HG03159 (cell line): ENCODE results near the gene ZNF668.

Source experiments
- ATAC-seq: cut with Tn5 transposase; IDR thresholded peaks from one replicate; pipeline ENCODE4 v1.9.1; 2021; ENCODE audit warnings: mild to moderate bottlenecking, moderate library complexity; ENCODE audit not compliant: unreplicated experiment

The ZNF668 gene

DNA sequence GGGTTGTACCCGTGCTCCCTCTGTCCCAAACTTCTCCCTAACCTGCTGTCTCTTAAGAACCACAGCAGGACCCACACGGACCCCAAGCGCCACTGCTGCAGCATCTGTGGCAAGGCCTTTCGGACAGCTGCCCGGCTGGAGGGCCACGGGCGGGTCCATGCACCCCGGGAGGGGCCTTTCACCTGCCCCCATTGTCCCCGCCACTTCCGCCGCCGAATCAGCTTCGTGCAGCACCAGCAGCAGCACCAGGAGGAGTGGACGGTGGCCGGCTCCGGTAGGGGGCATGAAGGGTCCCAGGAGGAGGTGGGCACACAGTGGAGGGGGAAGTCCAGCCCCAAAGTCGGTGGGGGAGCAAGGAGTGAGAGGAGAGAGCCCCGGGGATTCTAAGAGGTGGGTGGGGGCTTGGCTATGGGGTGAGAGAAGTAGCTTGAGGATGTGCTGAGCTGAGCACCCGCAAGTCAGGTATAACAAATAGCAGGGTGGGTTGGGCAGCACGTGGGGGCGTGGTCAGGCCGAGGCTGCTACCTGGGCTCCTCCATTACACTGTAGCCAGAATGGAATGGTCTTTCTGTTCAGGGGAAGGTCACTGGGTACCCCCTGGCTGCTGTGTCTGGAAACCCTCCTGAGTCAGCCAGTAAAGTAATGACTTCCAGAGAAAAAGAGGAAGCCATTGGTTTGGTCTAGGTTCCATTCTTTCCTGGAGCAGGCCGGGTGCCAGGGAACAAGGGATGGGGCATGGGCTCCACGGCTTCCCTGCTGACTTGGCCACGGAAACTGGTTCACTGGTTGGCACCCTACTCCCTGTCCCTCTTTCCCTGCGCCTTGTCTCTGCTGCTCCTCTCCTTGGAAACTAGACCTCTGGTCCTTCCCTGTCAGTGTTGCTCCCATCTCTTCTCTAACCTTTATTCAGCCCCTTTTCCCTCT, 7.7 kb upstream of the ZNF668 start:
- ATAC-seq: no peak

DNA sequence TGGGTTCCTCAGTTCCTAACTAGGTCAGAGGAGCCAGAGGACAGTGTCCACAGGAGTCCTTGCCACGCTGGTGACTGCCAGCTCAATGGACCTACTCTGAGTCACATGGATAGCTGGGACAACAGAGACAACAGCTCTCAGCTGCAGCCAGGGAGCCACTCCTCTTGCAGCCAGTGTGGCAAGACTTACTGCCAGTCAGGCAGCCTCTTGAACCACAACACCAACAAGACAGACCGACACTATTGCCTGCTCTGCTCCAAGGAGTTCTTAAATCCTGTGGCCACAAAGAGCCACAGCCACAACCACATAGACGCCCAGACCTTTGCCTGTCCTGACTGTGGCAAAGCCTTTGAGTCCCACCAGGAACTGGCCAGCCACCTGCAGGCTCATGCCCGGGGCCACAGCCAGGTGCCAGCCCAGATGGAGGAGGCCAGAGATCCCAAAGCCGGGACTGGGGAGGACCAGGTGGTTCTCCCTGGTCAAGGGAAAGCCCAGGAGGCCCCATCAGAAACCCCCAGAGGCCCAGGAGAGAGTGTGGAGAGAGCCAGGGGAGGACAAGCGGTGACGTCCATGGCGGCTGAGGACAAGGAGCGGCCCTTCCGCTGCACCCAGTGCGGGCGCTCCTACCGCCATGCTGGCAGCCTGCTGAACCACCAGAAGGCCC, 6.8 kb upstream of the ZNF668 start:
- ATAC-seq: no peak

GRCh38 chr16:31080035-31080629, 6.1 kb upstream of the ZNF668 start:
- ATAC-seq: no peak

GRCh38 chr16:31079342-31079944, 5.4 kb upstream of the ZNF668 start:
- ATAC-seq: no peak

DNA sequence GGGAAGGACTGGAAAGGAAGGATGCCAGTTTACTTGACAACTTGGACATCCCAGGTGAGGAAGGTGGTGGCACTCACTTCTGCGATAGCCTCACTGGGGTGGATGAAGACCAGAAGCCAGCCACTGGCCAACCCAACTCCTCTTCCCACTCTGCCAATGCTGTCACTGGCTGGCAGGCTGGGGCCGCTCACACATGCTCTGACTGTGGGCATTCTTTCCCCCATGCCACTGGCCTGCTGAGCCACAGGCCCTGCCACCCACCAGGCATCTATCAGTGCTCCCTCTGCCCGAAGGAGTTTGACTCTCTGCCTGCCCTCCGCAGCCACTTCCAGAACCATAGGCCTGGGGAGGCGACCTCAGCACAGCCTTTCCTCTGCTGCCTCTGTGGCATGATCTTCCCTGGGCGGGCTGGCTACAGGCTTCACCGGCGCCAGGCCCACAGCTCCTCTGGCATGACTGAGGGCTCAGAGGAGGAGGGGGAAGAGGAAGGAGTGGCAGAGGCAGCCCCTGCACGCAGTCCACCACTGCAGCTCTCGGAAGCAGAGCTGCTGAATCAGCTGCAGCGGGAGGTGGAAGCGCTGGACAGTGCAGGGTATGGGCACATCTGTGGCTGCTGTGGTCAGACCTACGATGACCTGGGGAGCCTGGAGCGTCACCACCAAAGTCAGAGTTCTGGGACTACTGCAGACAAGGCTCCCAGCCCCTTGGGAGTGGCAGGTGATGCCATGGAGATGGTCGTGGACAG, 4.7 kb upstream of the ZNF668 start:
- ATAC-seq: no peak

DNA sequence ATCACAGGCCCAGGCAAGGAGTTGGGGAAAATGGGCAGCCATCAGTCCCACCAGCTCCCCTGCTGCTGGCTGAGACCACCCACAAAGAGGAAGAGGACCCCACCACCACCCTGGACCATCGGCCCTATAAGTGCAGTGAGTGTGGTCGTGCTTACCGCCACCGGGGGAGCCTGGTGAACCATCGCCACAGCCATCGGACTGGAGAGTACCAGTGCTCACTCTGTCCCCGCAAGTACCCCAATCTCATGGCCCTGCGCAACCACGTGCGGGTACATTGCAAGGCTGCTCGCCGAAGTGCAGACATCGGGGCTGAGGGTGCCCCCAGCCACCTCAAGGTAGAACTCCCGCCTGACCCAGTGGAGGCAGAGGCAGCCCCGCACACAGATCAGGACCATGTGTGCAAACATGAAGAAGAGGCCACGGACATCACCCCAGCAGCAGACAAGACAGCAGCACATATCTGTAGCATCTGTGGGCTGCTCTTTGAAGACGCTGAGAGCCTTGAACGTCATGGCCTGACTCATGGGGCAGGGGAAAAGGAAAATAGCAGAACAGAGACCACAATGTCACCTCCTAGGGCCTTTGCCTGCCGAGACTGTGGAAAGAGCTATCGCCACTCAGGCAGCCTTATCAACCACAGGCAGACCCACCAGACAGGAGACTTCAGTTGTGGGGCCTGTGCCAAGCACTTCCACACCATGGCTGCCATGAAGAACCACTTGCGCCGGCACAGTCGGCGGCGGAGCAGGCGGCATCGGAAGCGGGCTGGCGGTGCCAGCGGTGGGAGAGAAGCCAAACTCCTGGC, 3.8 kb upstream of the ZNF668 start:
- ATAC-seq: no peak

DNA sequence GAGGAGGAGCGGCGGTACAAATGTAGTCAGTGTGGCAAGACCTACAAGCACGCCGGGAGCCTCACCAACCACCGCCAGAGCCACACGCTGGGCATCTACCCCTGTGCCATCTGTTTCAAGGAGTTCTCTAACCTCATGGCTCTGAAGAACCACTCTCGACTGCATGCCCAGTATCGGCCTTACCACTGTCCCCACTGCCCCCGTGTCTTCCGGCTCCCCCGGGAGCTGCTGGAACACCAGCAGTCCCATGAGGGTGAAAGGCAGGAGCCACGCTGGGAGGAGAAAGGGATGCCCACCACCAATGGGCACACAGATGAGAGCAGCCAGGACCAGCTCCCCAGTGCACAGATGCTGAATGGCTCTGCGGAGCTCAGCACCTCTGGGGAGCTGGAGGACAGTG, 3.0 kb upstream of the ZNF668 start:
- no peak for ATAC-seq

- no peak for ATAC-seq
Measured at GRCh38 chr16:31076319-31076718, 2.3 kb upstream of the ZNF668 start.

- ATAC-seq: no peak
Measured at GRCh38 chr16:31074814-31075183, 759 bp upstream of the ZNF668 start.

DNA sequence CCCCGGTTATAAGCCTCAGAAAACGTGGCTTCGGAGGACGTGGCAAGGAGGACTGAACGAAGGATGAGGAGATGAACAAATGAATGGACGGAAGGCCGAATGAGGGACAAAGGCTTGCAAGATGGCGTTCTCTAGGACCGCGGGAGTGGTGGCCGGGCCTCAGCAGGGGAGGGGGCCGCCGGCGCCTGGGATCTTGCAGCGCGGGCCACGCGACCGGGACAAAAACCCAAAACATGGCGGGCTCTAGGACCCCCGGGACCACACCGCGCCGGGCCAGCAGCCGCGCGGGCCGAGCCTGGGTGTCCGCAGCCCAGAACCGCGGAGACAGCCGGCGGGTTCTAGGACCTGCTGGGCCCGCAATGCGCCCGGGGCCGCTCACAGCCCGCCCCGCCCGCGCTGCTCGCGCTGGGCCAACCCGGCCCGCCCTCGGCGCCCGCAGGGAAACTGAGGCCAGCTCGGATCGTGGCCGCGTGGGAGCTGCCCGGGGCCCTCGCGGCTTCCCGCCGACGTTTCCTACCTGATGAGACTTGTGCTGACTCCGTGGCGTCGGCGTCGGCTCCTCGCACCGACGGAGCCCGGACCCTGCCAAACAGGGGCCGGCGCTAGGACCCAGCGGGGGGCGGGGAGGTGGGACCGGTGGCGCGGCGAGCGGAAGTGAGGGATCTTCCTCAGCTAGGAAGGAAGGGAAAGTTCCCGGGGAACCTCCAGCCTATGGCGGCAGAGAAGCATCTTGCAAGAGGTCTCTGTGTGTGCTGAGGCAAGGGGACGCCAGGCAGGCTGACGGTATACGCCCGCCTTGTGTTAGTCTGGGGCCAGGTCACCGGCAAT, 684 bp downstream of the ZNF668 start:
- ATAC-seq: peak; percentile 44

- peak; percentile 2 for ATAC-seq
Measured at GRCh38 chr16:31072540-31073141, 1.4 kb downstream of the ZNF668 start.

DNA sequence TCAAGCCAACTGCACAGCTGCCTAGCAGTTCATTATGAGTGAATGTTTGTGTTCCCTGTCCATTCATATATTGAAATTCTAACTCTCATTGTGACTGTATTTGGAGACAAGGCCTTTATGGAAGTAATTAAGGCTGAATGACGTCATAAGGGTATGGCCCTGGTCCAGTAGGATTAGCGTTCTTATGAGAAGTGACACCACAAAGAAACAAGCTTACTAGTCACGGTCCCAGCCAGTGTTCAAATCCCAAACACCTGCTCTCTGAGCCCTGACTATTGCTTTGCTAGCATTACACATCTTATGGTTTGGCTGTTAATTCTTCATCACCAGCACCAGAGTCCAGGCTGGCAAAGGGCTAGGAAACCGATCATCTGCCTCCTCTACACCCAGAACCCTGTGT, 2.2 kb downstream of the ZNF668 start:
- no peak for ATAC-seq

DNA sequence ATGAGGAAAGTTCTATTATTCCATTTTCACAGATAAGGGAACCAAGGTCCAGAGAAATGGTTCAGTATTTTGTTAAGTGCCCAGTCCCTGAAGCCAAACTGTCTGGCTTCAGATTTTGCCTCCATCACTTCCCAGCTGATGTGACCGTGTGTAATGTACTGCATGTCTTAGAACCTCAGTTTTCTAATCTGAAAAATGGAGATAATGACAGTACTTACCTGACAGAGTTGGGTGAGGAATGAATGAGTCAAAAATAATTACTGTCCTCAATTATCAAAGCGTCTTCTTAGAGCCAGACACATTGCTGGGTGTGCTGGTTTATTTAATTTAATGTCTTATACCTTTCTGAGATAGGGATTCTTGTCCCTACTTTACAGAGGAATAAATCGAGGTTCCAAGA, 6.7 kb downstream of the ZNF668 start:
- no peak for ATAC-seq

- ATAC-seq: no peak
Measured at GRCh38 chr16:31064882-31065461, 9.1 kb downstream of the ZNF668 start.

DNA sequence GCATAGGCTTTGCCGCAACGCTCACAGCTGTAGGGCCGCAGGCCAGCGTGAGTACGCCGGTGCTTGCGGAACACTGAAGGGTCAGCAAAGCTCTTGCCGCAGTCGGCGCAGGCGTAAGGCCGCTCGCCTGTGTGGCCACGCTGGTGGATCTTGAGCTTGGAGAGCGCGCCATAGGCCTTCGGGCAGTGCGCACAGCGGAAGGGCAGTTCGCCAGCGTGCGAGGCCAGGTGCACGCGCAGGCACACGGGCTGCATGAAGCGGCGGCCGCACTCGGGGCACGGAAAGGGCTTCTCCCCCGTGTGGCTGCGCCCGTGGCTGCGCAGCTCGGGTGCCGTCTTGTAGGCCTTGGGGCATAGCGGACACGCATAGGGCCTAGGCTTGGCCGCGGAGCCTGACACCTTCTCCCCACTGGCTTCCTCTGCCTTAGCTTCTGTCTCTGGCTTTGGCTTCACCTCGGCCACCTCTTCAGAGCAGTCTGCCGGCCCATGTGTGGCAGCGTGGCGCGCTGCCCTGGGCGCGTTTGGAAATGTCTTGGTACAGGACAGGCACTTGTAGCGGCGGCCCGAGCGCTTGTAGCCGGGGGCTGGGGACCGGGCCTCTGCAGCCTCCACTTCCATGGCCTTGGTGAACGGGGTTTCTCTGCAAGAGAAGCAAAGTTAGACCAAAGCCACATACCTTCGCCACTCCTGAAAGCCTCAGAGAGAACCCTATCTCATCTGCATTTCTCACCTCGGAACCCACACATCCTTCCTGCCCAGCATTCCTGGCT, 10.0 kb downstream of the ZNF668 start:
- no peak for ATAC-seq

DNA sequence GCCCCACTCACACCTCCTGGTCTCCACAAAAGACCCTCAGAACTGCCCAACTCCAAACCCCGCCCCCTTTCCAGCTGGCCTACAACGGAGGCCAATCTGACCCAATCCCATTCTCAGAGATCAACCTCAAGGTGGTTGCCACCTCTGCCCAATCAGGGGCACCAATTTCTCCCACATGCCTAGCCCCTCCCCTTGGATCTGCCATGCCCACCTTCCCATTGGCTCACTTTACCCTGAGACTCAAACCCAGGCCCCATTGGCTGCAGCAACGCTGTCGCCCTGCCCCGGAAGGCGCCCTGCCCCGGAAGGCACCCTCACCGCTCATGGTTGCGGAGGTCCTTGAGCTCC, 10.6 kb downstream of the ZNF668 start:
- ATAC-seq: no peak

- no peak for ATAC-seq
Measured at GRCh38 chr16:31061813-31062440, 12.1 kb downstream of the ZNF668 start.
